Small intestine (tissue), 7 donors: ENCODE data around the gene AP5M1. TPM values are rescaled to one million over a fixed set of nuclear protein-coding genes. Genes with fewer than 3 reads are reported as not detected.

Source experiments
- DNase-seq, 2 donors: peaks; one replicate each; pipeline versions ENCODE4 v3.0.0 to v3.0.0-alpha.2; 2013
- FAIRE-seq: peaks from 2 replicates; lab custom pipeline; 2012; peaks lifted over from hg19 to GRCh38; lab: Jason Lieb, UNC
- H3K27ac ChIP-seq, 3 donors: one replicate each; pipeline ENCODE4 v1.5.1; 2013; ENCODE audit warnings: low read length in 2 of 3, mild to moderate bottlenecking in 2 of 3, control low read depth in 1 of 3, inconsistent platforms in 1 of 3, low read depth in 1 of 3, moderate library complexity in 1 of 3
- H3K27me3 ChIP-seq, 3 donors: one replicate each; pipeline ENCODE4 v1.6.1; 2013; ENCODE audit warnings: low read length in 3 of 3, inconsistent platforms in 1 of 3; ENCODE audit not compliant: control insufficient read depth in 3 of 3, insufficient read depth in 3 of 3
- H3K36me3 ChIP-seq, 3 donors: one replicate each; pipeline ENCODE4 v1.6.1; 2013; ENCODE audit warnings: low read length in 3 of 3, inconsistent platforms in 1 of 3, low read depth in 1 of 3, mild to moderate bottlenecking in 1 of 3, moderate library complexity in 1 of 3; ENCODE audit not compliant: control insufficient read depth in 3 of 3, insufficient read depth in 2 of 3
- H3K4me1 ChIP-seq, 3 donors: one replicate each; pipeline ENCODE4 v1.6.1; 2013; ENCODE audit warnings: low read length in 2 of 3, inconsistent platforms in 1 of 3, low read depth in 1 of 3, mild to moderate bottlenecking in 1 of 3, moderate library complexity in 1 of 3; ENCODE audit not compliant: control insufficient read depth in 3 of 3, insufficient read depth in 2 of 3
- H3K4me3 ChIP-seq, 3 donors: one replicate each; pipeline ENCODE4 v1.5.1; 2013; ENCODE audit warnings: low read length in 3 of 3, control low read depth in 1 of 3, inconsistent platforms in 1 of 3, low read depth in 1 of 3, mild to moderate bottlenecking in 1 of 3, moderate library complexity in 1 of 3
- H3K9me3 ChIP-seq, 2 donors: one replicate each; pipeline ENCODE4 v1.6.1; 2013; ENCODE audit warnings: low read depth in 1 of 2, low read length in 1 of 2; ENCODE audit not compliant: control insufficient read depth in 2 of 2, insufficient read depth in 1 of 2
- WGBS, 3 donors: extraction: QIAGEN DNeasy Blood & Tissue Kit; methylation state at CpG; one replicate each; pipeline ENCODE4 v1.1.7; 2013; 5-methylcytosine and 5-hydroxymethylcytosine counted together
- polyA plus RNA-seq, 4 donors: library from polyadenylated mRNA; stranded (reverse) in 3 of 4; unstranded in 1 of 4; fragments of 200-250 nt in 3 of 4; fragments of 120-200 nt in 1 of 4; gene quantifications; one replicate each; pipeline versions ENCODE4 v1.2.1 to v1.2.3, GENCODE V29; 2013
- donor health status: healthy with polysubstance abuse.
- donor health status: control.
- donor health status: control.
- donor health status: Bipolar disorder and iron deficiency.
- donor health status: healthy.

Gene AP5M1
- polyA plus RNA-seq, 4 donors: 20.6 to 44.6 (median 24.1) TPM

- 30 to 70% (median 49%) methylated on average over 1 of the region's 1 CpG for WGBS, 3 donors
- Histone ChIP-seq H3K9me3 (no peaks in the 10 kb centered on the region), H3K36me3 (peaks cover 6 to 11% (median 6%) of the 10 kb centered on the region in 3 donors), H3K27ac (no peak overlapping the region), H3K27me3 (no peaks in the 10 kb centered on the region), H3K4me1 (peaks cover 3 to 16% (median 3%) of the 10 kb centered on the region in 3 donors), H3K4me3 (no peak overlapping the region)
- DNase-seq (no peak), FAIRE-seq (no peak)
These were observed 4.5 kb downstream of the AP5M1 start for GRCh38 chr14:57273236-57273635.

DNA sequence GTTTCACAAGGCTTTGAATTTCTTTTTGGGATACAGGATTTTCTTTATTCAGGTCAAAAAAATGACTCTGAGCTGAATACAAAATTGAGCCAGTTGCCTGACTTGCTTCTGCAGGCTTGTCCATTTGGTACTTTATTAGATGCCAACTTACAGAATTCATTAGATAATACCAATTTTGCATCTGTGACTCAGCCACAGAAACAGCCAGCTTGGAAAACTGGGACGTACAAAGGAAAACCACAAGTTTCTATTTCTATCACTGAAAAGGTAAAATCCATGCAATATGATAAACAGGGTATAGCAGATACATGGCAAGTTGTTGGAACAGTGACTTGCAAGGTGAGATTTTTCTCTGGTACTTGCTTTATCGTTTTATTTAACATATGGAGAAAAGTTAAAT is 5.8 kb downstream of the AP5M1 start:
- DNase-seq (no peak), FAIRE-seq (no peak)
- H3K36me3 ChIP-seq: peaks cover 6 to 11% (median 7%) of the 10 kb centered on the region in 3 donors

GRCh38 chr14:57275023-57275664 is 6.4 kb downstream of the AP5M1 start:
- no peak for FAIRE-seq
- H3K4me1 ChIP-seq: peaks cover 3 to 13% (median 3%) of the 10 kb centered on the region in 3 donors
- 94% methylated on average over 2 of the region's 2 CpGs for WGBS, 3 donors
- no peak overlapping the region for H3K4me3 ChIP-seq
- no peak overlapping the region for H3K27ac ChIP-seq
- H3K9me3 ChIP-seq: no peaks in the 10 kb centered on the region
- no peak for DNase-seq
- no peaks in the 10 kb centered on the region for H3K27me3 ChIP-seq
- peaks cover 6 to 11% (median 7%) of the 10 kb centered on the region in 3 donors for H3K36me3 ChIP-seq

More for the DNA sequence above, 5.8 kb downstream of the AP5M1 start:
- Histone ChIP-seq H3K4me3 (no peak overlapping the region), H3K4me1 (peaks cover 3 to 16% (median 3%) of the 10 kb centered on the region in 3 donors), H3K27me3 (no peaks in the 10 kb centered on the region), H3K27ac (no peak overlapping the region), H3K9me3 (no peaks in the 10 kb centered on the region)
- 81 to 90% (median 86%) methylated on average over 2 of the region's 2 CpGs for WGBS, 3 donors

DNA sequence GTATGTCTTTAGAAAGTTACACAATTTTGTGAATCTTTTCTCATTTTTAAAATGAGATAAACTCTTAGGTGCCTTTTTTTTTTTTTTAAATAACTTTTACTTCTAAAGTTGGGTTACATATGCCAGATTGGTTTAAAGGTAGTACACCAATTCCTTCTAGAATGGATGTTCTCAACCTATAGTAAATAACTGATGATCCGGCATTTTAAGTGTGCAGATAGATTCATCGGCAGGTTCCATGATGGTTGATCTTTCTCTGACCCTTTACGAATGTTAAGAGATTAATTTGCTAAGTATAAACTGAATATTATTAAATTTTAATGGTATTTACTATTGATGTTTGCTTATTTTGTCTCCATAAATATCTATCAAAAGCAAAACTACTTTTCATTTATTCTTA is 8.3 kb downstream of the AP5M1 start:
- 96 to 98% (median 97%) methylated on average over 3 of the region's 3 CpGs for WGBS, 3 donors
- Histone ChIP-seq H3K9me3 (no peaks in the 10 kb centered on the region), H3K27ac (no peak overlapping the region), H3K4me1 (peaks cover 0 to 3% (median 2%) of the 10 kb centered on the region in 3 donors), H3K27me3 (no peaks in the 10 kb centered on the region), H3K4me3 (no peak overlapping the region), H3K36me3 (peaks cover 7 to 17% (median 7%) of the 10 kb centered on the region in 3 donors)
- FAIRE-seq (no peak), DNase-seq (no peak)

DNA sequence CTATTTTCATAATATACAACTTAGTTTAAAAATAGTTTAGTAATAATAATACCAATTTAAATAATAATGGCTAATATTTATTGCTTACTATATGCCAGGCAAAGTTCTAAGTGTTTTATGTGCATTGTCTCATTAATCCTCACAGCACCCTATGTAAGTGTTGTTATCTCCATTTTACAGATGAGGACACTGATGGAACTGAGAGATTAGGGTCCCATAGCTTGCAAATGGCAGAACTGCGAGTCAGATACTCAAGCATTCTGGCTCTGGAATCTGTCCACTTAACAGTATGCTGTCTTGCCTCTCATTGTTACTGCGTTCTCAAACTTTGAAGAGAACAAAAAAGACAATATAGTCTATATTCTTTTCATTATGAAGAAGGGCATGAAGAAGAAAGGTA is 19.0 kb downstream of the AP5M1 start:
- WGBS, 3 donors: 90 to 96% (median 93%) methylated on average over 2 of the region's 2 CpGs
- no peaks in the 10 kb centered on the region for H3K27me3 ChIP-seq
- no peak overlapping the region for H3K4me3 ChIP-seq
- peaks cover 3 to 16% (median 9%) of the 10 kb centered on the region in 3 donors for H3K36me3 ChIP-seq
- FAIRE-seq: no peak
- H3K27ac ChIP-seq: no peak overlapping the region
- peaks cover 0 to 11% (median 0%) of the 10 kb centered on the region in 3 donors for H3K4me1 ChIP-seq
- DNase-seq: no peak
- H3K9me3 ChIP-seq: no peaks in the 10 kb centered on the region

DNA sequence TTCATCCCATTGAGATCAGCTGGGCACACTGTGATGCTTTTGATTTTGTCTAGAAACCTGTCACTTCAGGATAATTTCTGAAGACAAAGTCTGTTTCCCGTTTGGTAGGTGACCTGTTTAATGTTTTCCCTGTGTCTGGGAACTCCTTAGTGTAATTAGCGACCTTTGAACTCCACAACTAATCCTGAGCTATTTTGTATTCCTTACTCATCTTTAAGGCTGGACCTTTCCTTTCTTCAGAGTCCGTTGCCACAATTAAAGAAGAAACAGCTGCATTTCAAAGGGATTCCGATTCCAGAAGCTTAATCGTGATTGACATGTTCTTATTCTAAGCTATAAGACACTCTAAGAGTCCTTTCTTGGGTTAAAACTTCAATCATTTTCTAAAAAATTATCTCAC is 22.0 kb downstream of the AP5M1 start:
- DNase-seq: peak; percentile 80 to 88
- no peak for FAIRE-seq
- peak overlapping the region in 1 of 3 donors; percentile 45 for H3K27ac ChIP-seq

GRCh38 chr14:57291692-57292647 is 23.2 kb downstream of the AP5M1 start:
- DNase-seq (no peak), FAIRE-seq (no peak)
- H3K27ac ChIP-seq: no peak overlapping the region
- H3K9me3 ChIP-seq: no peaks in the 10 kb centered on the region
- 38 to 56% (median 49%) methylated on average over 6 of the region's 6 CpGs for WGBS, 3 donors
- peaks cover 0 to 11% (median 0%) of the 10 kb centered on the region in 3 donors for H3K4me1 ChIP-seq
- H3K4me3 ChIP-seq: no peak overlapping the region
- no peaks in the 10 kb centered on the region for H3K27me3 ChIP-seq
- H3K36me3 ChIP-seq: peaks cover 0 to 7% (median 0%) of the 10 kb centered on the region in 3 donors

More for the DNA sequence above, 22.0 kb downstream of the AP5M1 start:
- Histone ChIP-seq H3K27me3 (no peaks in the 10 kb centered on the region), H3K4me1 (peaks cover 0 to 11% (median 0%) of the 10 kb centered on the region in 3 donors), H3K36me3 (peaks cover 0 to 11% (median 0%) of the 10 kb centered on the region in 3 donors), H3K9me3 (no peaks in the 10 kb centered on the region), H3K4me3 (no peak overlapping the region)
- WGBS, 3 donors: 21 to 54% (median 27%) methylated on average over 5 of the region's 5 CpGs
